Large intestine (tissue), 3 donors: Measurements from ENCODE around the gene ARHGEF26. TPM values are rescaled to one million over a fixed set of nuclear protein-coding genes. Genes with fewer than 3 reads are reported as not detected.
A peak's percentile ranks its signal among the peaks of the same experiment; 100 is the strongest.

Source experiments
- DNase-seq, 2 donors: peaks; one replicate each; pipeline versions ENCODE4 v3.0.0 to v3.0.0-alpha.2; 2013
- H3K27ac ChIP-seq: one replicate; pipeline ENCODE4 v1.5.1; 2013; ENCODE audit warnings: low read length
- H3K27me3 ChIP-seq: 2 replicates; pipeline ENCODE4 v1.6.1; 2013; ENCODE audit warnings: low read length; ENCODE audit not compliant: control insufficient read depth, insufficient read depth
- H3K36me3 ChIP-seq: 2 replicates; pipeline ENCODE4 v1.6.1; 2013; ENCODE audit warnings: low read length; ENCODE audit not compliant: control insufficient read depth, insufficient read depth
- H3K4me1 ChIP-seq: one replicate; pipeline ENCODE4 v1.6.1; 2013; ENCODE audit warnings: low read length; ENCODE audit not compliant: control insufficient read depth, insufficient read depth
- H3K4me3 ChIP-seq: one replicate; pipeline ENCODE4 v1.5.1; 2013; ENCODE audit warnings: low read length
- H3K9me3 ChIP-seq: one replicate; pipeline ENCODE4 v1.6.1; 2013; ENCODE audit warnings: mild to moderate bottlenecking, low read depth, low read length, moderate library complexity; ENCODE audit not compliant: control insufficient read depth
- WGBS: methylation state at CpG from one replicate; pipeline ENCODE4 v1.1.5; 2013; ENCODE audit warnings: low lambda C conversion rate; ENCODE audit not compliant: insufficient coverage; 5-methylcytosine and 5-hydroxymethylcytosine counted together
- polyA plus RNA-seq: library from polyadenylated mRNA; unstranded; fragments of 120-200 nt; gene quantifications from one replicate; pipeline ENCODE4 v1.2.1, GENCODE V29; 2013

The ARHGEF26 gene
- polyA plus RNA-seq, 1 donor = 12.6 TPM

- Histone ChIP-seq H3K4me1 (no peaks in the 10 kb centered on the region), H3K9me3 (no peaks in the 10 kb centered on the region), H3K27ac (no peak overlapping the region), H3K4me3 (no peak overlapping the region), H3K27me3 (no peaks in the 10 kb centered on the region), H3K36me3 (peaks cover 4% of the 10 kb centered on the region)
- WGBS = no CpG with 5 or more reads among the region's 1 CpG
- DNase-seq = no peak
Measured at GRCh38 chr3:154148541-154148940, 27.4 kb downstream of the ARHGEF26 start.

GRCh38 chr3:154149286-154149685 lies 28.1 kb downstream of the ARHGEF26 start:
- DNase-seq = no peak
- Histone ChIP-seq H3K9me3 (no peaks in the 10 kb centered on the region), H3K27me3 (no peaks in the 10 kb centered on the region), H3K36me3 (peaks cover 4% of the 10 kb centered on the region), H3K4me3 (no peak overlapping the region), H3K4me1 (no peaks in the 10 kb centered on the region), H3K27ac (no peak overlapping the region)
- 84% methylated on average over 2 of the region's 4 CpGs for WGBS

GRCh38 chr3:154151969-154152368 lies 30.8 kb downstream of the ARHGEF26 start:
- Histone ChIP-seq H3K4me1 (no peaks in the 10 kb centered on the region), H3K4me3 (no peak overlapping the region), H3K36me3 (peaks cover 4% of the 10 kb centered on the region), H3K9me3 (no peaks in the 10 kb centered on the region), H3K27ac (no peak overlapping the region), H3K27me3 (no peaks in the 10 kb centered on the region)
- no peak for DNase-seq
- no CpG with 5 or more reads among the region's 1 CpG for WGBS

- no peaks in the 10 kb centered on the region for H3K4me1 ChIP-seq
- H3K27me3 ChIP-seq = no peaks in the 10 kb centered on the region
- no peak overlapping the region for H3K4me3 ChIP-seq
- DNase-seq = no peak
- WGBS = 100% methylated on average over 3 of the region's 5 CpGs
- H3K27ac ChIP-seq = no peak overlapping the region
- H3K36me3 ChIP-seq = peaks cover 4% of the 10 kb centered on the region
- H3K9me3 ChIP-seq = no peaks in the 10 kb centered on the region
Measured at GRCh38 chr3:154152741-154153140, 31.6 kb downstream of the ARHGEF26 start.

- Histone ChIP-seq H3K4me3 (no peak overlapping the region), H3K36me3 (peaks cover 4% of the 10 kb centered on the region), H3K9me3 (no peaks in the 10 kb centered on the region), H3K27me3 (no peaks in the 10 kb centered on the region), H3K4me1 (no peaks in the 10 kb centered on the region), H3K27ac (no peak overlapping the region)
- 80% methylated on average over 1 of the region's 1 CpG for WGBS
- DNase-seq = no peak
Measured at GRCh38 chr3:154156530-154156929, 35.3 kb downstream of the ARHGEF26 start.

GRCh38 chr3:154161806-154162205 lies 40.6 kb downstream of the ARHGEF26 start:
- H3K36me3 ChIP-seq = no peaks in the 10 kb centered on the region
- H3K27ac ChIP-seq = no peak overlapping the region
- no peaks in the 10 kb centered on the region for H3K4me1 ChIP-seq
- DNase-seq = no peak
- H3K27me3 ChIP-seq = no peaks in the 10 kb centered on the region
- H3K4me3 ChIP-seq = no peak overlapping the region
- no peaks in the 10 kb centered on the region for H3K9me3 ChIP-seq

GRCh38 chr3:154164387-154164786 lies 43.2 kb downstream of the ARHGEF26 start:
- DNase-seq = no peak
- H3K36me3 ChIP-seq = no peaks in the 10 kb centered on the region
- 100% methylated on average over 1 of the region's 2 CpGs for WGBS
- no peak overlapping the region for H3K27ac ChIP-seq
- no peaks in the 10 kb centered on the region for H3K27me3 ChIP-seq
- no peaks in the 10 kb centered on the region for H3K4me1 ChIP-seq
- H3K9me3 ChIP-seq = no peaks in the 10 kb centered on the region
- no peak overlapping the region for H3K4me3 ChIP-seq

GRCh38 chr3:154168998-154169795 lies 48.0 kb downstream of the ARHGEF26 start:
- H3K4me3 ChIP-seq = no peak overlapping the region
- no peak overlapping the region for H3K27ac ChIP-seq
- H3K4me1 ChIP-seq = no peaks in the 10 kb centered on the region
- H3K36me3 ChIP-seq = no peaks in the 10 kb centered on the region
- H3K27me3 ChIP-seq = no peaks in the 10 kb centered on the region
- no peaks in the 10 kb centered on the region for H3K9me3 ChIP-seq
- 82% methylated on average over 5 of the region's 9 CpGs for WGBS
- DNase-seq = no peak

GRCh38 chr3:154169796-154170110 lies 48.6 kb downstream of the ARHGEF26 start:
- Histone ChIP-seq H3K4me1 (no peaks in the 10 kb centered on the region), H3K36me3 (no peaks in the 10 kb centered on the region), H3K4me3 (no peak overlapping the region), H3K27ac (no peak overlapping the region), H3K27me3 (no peaks in the 10 kb centered on the region), H3K9me3 (no peaks in the 10 kb centered on the region)
- DNase-seq = no peak
- no CpG with 5 or more reads among the region's 1 CpG for WGBS

- DNase-seq = peak; percentile 21 to 29
- Histone ChIP-seq H3K27me3 (no peaks in the 10 kb centered on the region), H3K4me1 (peaks cover 2% of the 10 kb centered on the region), H3K27ac (no peak overlapping the region), H3K4me3 (no peak overlapping the region), H3K9me3 (no peaks in the 10 kb centered on the region), H3K36me3 (no peaks in the 10 kb centered on the region)
- no CpG with 5 or more reads among the region's 1 CpG for WGBS
Measured at GRCh38 chr3:154170300-154170699, 49.1 kb downstream of the ARHGEF26 start.

GRCh38 chr3:154175041-154175440 lies 53.9 kb downstream of the ARHGEF26 start:
- Histone ChIP-seq H3K9me3 (no peaks in the 10 kb centered on the region), H3K36me3 (no peaks in the 10 kb centered on the region), H3K4me1 (peaks cover 8% of the 10 kb centered on the region), H3K27me3 (no peaks in the 10 kb centered on the region), H3K4me3 (no peak overlapping the region), H3K27ac (no peak overlapping the region)
- 60% methylated on average over 2 of the region's 3 CpGs for WGBS
- DNase-seq = peak; percentile 15 to 55
